ENCODE data around the gene CNPY2.
"Not testable (repeated sequence)": the region's sequence is repeated elsewhere in the genome, so short reads cannot be mapped to it uniquely, and the experiment has no call there.

The CNPY2 gene

DNA sequence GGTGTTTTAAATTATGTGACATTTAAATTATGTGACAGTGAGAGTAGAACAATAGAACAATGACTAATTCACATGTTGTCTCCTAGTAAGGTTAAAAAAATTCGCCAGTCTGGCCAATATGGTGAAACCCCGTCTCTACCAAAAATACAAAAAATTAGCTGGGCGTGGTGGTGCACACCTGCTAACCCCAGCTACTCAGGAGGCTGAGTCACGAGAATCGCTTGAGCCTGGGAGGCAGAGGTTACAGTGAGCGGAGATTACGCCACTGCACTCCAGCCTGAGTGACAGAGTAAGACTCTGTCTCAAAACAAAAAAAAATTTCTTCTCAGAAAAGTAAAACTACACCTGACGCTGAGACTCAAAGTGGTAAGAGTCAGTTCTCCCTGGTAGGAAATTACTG lies 18.4 kb downstream of the CNPY2 start:
- no peak for DNase-seq

DNA sequence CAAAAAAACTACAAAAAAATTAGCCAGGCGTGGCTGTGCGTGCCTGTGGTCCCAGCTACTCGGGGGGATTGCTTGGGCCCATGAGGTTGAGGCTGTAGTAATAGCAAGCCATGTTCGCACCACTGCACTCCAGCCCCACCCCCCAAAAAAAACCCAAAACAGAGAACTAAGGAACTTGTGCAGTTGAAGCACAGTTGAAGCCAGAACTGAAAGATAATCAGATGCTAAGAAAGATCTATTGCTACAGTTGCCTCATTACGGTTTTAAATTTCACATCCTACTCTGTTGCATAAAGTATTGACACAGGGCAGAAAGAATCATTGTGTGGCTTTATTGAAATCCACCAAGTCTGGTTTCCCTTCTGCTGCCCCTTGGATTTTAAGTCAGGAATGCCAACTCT lies 19.5 kb downstream of the CNPY2 start:
- DNase-seq: no peak

DNA sequence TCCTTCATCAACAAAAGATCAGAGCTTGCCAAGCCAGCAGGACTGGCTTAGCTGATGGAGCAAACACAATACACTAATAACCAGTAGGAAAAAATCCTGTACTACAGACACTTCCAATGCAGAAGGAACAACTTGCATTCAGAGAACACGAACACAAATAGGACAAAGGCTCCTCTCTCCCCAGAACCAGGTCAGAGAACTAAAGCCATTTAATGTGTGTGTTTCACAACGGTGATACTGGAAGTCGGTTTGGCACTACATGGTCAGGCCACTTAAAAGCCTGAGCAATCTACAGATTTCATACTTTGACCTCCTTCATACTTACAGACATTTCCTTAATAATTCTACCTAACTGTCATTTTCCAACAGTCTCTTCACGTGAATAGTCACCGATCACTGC lies 22.0 kb downstream of the CNPY2 start:
- no peak for DNase-seq

- DNase-seq: no peak
These were observed 26.9 kb downstream of the CNPY2 start for GRCh38 chr12:56288705-56289387.

DNA sequence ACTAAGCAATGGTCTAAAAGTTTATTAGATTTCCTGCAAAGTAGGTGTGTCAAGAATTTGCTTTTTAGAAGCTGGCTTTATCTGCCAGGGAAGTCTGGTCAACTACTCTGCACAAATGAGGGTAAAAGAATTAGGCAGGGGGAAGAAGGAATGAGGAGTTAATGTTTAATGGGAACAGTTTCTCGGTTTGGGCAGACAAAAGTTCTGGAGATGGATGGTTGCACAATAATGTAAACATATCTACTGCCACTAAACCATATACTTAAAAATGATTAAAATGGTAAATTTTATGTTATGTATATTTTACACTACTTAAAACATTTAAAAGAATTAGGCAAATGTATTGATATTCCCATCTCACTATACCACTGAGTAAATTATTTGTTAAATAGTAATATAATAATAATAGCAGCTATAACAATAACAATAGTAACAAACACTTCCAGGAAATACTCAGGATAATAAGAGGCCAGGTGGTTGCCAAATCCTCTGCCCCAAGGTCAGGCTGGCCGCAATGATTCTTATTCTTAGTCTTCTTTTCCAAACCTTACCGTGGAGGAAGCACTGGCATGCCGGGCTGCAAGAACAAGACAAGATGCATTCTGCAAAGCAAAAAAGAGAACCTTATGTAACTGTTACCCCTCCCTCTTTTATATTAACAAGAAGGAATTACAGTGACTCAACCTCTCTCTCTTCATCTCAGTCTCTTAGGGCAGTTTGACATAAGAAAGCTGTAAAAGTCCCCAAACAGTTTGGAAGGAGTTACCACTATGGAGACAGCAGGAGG lies 29.6 kb downstream of the CNPY2 start:
- DNase-seq: no peak

- not testable (repeated sequence) for DNase-seq
These were observed 31.5 kb downstream of the CNPY2 start for GRCh38 chr12:56284263-56284662.

DNA sequence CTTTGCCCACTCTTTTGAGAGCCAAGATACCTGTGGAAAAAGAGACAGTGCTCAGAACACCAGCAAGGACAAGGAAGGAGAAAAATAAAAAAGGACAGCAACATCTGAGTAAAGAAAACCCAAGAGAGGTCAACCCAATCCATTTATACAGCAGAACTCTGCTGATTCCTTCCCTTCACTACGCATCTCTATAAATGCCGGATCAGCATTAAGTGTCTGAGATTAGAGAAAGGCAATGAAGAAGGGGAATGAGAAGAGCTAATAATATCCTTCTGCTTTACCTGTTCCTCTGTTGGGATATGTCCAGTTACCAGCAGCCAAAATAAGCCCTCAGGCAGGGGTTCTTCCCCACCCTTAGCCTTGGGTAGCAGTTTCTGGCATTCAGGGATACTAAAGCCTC lies 33.2 kb downstream of the CNPY2 start:
- DNase-seq: no peak

DNA sequence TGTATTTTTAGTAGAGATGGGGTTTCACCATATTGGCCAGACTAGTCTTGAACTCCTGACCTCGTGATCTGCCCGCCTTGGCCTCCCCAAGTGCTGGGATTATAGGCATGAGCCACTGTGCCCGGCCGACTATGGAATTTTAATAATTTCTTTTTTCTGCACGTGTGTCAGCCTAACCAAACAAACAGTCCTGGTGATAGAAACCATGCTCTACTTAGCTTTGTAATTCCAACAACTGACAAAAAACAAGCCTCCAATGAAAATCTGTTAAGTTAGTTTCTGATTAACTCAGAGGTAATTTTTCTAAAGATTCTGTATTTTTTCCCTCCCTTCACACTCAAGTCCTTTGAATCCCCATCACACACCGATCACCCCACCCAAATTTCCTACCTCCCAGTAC lies 33.8 kb downstream of the CNPY2 start:
- DNase-seq: no peak

- DNase-seq: no peak
These were observed 34.9 kb downstream of the CNPY2 start for GRCh38 chr12:56280849-56281248.

DNA sequence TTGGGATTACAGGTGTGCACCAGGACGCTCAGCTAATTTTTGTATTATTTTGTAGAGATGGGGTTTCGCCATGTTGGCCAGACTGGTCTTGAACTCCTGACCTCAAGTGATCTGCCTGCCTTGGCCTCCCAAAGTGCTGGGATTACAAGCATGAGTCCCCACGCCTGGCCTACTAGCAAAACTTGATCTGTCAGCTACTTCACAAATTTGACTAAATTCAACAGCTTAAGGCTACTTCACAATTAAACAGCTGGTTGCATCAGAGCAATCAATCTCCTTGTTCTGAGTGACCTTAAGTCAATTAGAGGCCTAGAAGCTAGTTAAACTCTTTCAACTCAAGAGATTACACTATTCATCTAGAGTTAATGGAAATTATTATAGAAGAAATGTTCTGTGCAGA lies 36.9 kb downstream of the CNPY2 start:
- DNase-seq: no peak

DNA sequence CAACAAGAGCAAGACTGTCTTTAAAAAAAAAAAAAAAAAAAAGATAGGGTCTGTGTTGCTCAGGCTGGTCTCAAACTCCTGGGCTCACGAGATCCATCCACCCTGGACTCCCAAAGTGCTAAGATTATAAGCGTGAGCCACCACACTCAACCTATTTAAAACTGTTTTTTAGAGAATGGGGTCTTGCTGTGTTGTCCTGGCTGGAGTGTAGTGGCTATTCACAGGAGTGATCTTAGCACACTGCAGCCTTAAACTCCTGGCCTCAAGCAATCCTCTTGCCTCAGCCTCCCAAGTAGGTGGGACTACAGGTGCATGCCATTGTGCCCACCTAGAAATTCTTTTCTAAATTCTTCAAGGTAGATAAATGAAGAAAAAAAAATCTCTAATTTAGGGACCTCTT lies 41.5 kb downstream of the CNPY2 start:
- DNase-seq: no peak

DNA sequence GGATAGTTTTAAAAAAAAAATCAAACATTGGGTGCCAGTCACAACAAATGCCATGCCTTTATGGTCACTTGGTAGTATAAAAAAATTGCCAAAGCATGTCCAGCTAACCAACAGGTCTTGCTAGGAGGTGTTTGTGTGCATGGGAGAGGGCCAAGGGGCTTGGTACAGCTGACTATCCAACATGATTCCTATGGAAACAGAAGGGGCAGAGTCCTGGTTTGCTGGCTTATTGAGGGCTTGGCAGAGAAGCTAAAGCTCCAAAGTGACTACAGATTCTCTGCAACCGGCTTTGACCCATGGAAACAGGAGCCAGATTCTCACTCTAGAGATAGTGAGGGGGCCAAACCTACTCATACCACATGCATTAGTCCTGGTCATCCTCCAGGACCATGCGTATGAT lies 43.3 kb downstream of the CNPY2 start:
- not testable (repeated sequence) for DNase-seq

DNA sequence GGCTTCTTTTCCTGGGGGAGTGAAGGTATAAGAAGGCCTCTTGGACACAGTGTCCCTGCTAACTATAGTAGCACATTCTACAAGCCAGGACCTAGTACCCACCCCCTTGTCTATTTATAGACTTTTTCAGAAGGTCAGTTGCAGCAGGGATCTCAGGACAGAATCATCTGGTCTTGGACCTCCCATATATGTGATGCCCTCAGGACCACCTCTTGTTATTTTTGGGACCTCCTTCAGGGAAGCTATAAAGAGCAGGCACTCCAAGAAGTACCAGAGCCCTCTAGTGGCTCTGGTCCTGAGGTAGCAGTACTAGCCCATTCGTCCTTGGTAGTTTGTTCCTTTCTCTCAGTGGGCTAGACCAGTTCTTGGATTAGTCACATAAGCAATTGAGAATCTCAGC lies 44.8 kb downstream of the CNPY2 start:
- no peak for DNase-seq

GRCh38 chr12:56267443-56268071 lies 48.2 kb downstream of the CNPY2 start:
- DNase-seq: no peak

GRCh38 chr12:56266693-56267442 lies 48.9 kb downstream of the CNPY2 start, which contains the start of gene COQ10A:
TSS of gene COQ10A (plus strand) at chr12:56266942. CDS start at chr12:56267119, 177 bp downstream.
- peak; percentile 92 for DNase-seq

- DNase-seq: not testable (repeated sequence)
These were observed 49.6 kb downstream of the CNPY2 start for GRCh38 chr12:56266068-56266692.

- DNase-seq: not testable (repeated sequence)
These were observed 52.8 kb downstream of the CNPY2 start for GRCh38 chr12:56262955-56263354.

DNA sequence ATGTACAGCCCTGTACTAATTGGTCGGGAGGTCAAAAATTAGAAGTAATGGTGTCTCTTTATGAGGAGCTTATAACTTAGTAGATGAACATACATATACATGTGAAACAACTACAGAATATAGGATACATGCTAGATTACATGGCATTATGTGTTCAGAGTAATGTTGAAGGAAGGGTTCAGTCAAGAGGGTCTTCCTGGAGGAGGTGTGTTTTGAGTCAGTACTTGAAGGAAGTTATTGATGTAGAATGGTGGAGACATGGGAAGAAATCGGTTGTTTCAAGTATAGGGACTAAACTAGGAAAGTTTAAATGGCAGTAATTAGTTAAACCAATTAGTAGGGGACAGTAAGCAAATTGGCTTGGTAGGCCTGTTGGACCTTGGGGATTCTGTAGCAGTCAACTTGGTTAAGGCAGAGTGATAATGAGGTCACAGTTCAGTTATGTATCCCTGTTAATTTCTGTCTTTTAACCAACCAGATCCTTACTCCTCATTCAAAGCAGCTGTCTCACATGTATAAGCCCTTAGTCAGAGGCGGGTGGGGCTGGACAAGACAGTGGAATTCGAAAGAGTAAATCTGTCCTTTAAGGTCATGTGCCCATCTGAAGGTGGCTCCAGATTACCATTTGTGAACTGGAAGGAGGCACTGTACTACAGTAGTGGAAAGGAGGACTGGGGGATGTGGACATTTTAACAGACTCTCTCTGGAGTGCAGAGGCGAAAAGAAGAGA lies 54.1 kb downstream of the CNPY2 start:
- DNase-seq: no peak

DNA sequence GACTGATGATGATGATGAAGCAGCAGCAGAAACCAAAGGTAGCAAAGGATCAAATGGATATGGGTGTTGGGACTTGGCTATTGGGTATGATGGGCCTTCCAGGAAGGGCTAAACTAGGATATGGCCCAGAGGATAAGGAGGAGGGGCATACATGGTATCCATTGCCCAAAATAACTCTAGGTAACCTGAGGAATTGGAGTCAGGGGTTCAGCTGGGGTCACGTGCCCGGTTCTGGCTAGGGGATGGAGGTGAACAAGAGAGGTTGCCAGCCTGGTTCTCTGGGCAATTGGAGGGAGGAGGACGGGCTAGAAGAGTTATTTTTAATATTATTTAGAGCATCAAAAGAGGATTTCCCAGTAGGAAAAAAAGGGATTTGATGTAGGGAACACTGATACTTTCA lies 54.9 kb downstream of the CNPY2 start:
- no peak for DNase-seq

DNA sequence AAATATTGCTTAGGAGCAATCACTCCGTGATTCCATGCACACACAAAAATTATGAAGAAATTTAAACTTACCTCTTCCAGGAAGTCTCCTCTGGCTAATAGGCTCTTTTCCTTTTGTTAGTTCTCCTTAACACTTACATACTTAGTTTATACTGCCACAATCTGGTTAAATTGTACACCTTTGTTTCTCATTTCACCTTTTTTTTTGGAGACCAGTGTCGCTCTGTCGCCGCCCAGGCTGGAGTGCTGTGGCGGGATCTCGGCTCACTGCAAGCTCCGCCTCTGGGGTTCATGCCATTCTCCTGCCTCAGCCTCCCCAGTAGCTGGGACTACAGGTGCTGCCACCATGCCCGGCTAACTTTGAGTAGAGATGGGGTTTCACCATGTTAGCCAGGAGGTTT lies 55.4 kb downstream of the CNPY2 start:
- DNase-seq: no peak

Measured in left hindlimb (tissue), 1 donor.